PFSK-1 (cell line): ENCODE measurements around the gene HOXC10.

Source experiments
- FOXP2 ChIP-seq: optimal IDR thresholded peaks from 2 replicates; pipeline ENCODE3; 2011; ENCODE audit warnings: borderline replicate concordance, control low read depth, inconsistent platforms; ENCODE audit not compliant: insufficient read depth; ENCODE audit errors: extremely low read length, extremely low read depth
- POLR2AphosphoS5 ChIP-seq: IDR thresholded peaks from 2 replicates; pipeline ENCODE4 v1.6.1; 2012; ENCODE audit warnings: low read depth, mild to moderate bottlenecking, control low read depth, low read length, moderate library complexity
- REST ChIP-seq, 2 experiments: IDR thresholded peaks; 2 replicates each; pipeline versions ENCODE4 v1.6.1 to v1.8.0; 2011 to 2012; ENCODE audit warnings: low read depth in 2 of 2, low read length in 2 of 2, control low read depth in 1 of 2, inconsistent platforms in 1 of 2, mild to moderate bottlenecking in 1 of 2, moderate library complexity in 1 of 2; ENCODE audit not compliant: insufficient read depth in 1 of 2
- SIN3A ChIP-seq: IDR thresholded peaks from 2 replicates; pipeline ENCODE4 v1.6.1; 2012; ENCODE audit warnings: mild to moderate bottlenecking, low read length, moderate library complexity, borderline replicate concordance; ENCODE audit not compliant: insufficient read depth
- TAF1 ChIP-seq: IDR thresholded peaks from 2 replicates; pipeline ENCODE4 v1.6.1; 2012; ENCODE audit warnings: low read length, control low read depth, borderline replicate concordance; ENCODE audit not compliant: insufficient read depth

Gene HOXC10

GRCh38 chr12:54030889-54031471 lies 46.0 kb downstream of the HOXC10 start:
- no peak for TF ChIP-seq SIN3A
- no peak for TF ChIP-seq TAF1
- TF ChIP-seq REST (IDR thresholded peaks at IDR 0.05; ENCODE audit: insufficient read depth in 1 of 2, low read depth in 2 of 2, low read length in 2 of 2) = no peak
- TF ChIP-seq POLR2AphosphoS5 = no peak
- no peak for TF ChIP-seq FOXP2

GRCh38 chr12:54031480-54031879 lies 46.5 kb downstream of the HOXC10 start:
- TF ChIP-seq TAF1 (no peak), FOXP2 (no peak), REST (IDR thresholded peaks at IDR 0.05; ENCODE audit: insufficient read depth in 1 of 2, low read depth in 2 of 2, low read length in 2 of 2) (no peak), SIN3A (no peak), POLR2AphosphoS5 (no peak)

- TF ChIP-seq SIN3A (no peak), REST (IDR thresholded peaks at IDR 0.05; ENCODE audit: insufficient read depth in 1 of 2, low read depth in 2 of 2, low read length in 2 of 2) (no peak), FOXP2 (no peak), TAF1 (no peak), POLR2AphosphoS5 (no peak)
These were observed 47.2 kb downstream of the HOXC10 start for GRCh38 chr12:54032086-54032619.

GRCh38 chr12:54032627-54033100 lies 47.7 kb downstream of the HOXC10 start, which contains the start of gene HOXC5:
Gene HOXC5 (plus strand): TSS chr12:54033050. CDS start chr12:54033123, 73 bp downstream.
- TF ChIP-seq TAF1 = no peak
- TF ChIP-seq FOXP2 = no peak
- TF ChIP-seq SIN3A = no peak
- TF ChIP-seq POLR2AphosphoS5 = no peak

- no peak for TF ChIP-seq REST (IDR thresholded peaks at IDR 0.05; ENCODE audit: insufficient read depth in 1 of 2, low read depth in 2 of 2, low read length in 2 of 2)
- TF ChIP-seq SIN3A = no peak
- no peak for TF ChIP-seq POLR2AphosphoS5
- no peak for TF ChIP-seq FOXP2
- no peak for TF ChIP-seq TAF1
These were observed 48.4 kb downstream of the HOXC10 start for GRCh38 chr12:54033106-54033979.
